Measurements from ENCODE around the gene FAM222A. TPM values are rescaled to one million over a fixed set of nuclear protein-coding genes. Genes with fewer than 3 reads are reported as not detected.

The FAM222A gene
- total and polyA plus RNA-seq, 12 donors = 9.2 to 57.8 (median 25.3) TPM

GRCh38 chr12:109772622-109773321 is 59.1 kb downstream of the FAM222A start:
- no peaks in the 10 kb centered on the region for H3K9me3 ChIP-seq (replicated peaks in 1 of 3)
- peaks cover 0 to 20% of the 10 kb centered on the region in 2 donors for H3K4me1 ChIP-seq (replicated peaks in 1 of 2)
- TF ChIP-seq POLR2A (IDR thresholded peaks at IDR 0.05) (no peak), CTCF (IDR thresholded peaks at IDR 0.05) (no peak)
- H3K36me3 ChIP-seq (replicated peaks in 1 of 2) = no peaks in the 10 kb centered on the region
- H3K27ac ChIP-seq = peak overlapping the region in 2 of 5 donors; percentile 46 to 68
- no peaks in the 10 kb centered on the region for H3K27me3 ChIP-seq
- intact Hi-C loops (cut with DNase I) = loop anchor here (5.0 to 10.0 kb wide), 3 partner anchors 55 to 348 kb away; no protein-coding TSS in a partner anchor
- WGBS, 4 donors = 23 to 38% (median 35%) methylated on average over 10 to 12 of the region's 12 CpGs
- DNase-seq = peak in 5 of 7 donors; percentile 21 to 56 (median 34)
- peak overlapping the region in 1 of 4 donors; percentile 32 for H3K4me3 ChIP-seq

- no peak for TF ChIP-seq CTCF (IDR thresholded peaks at IDR 0.05)
- Histone ChIP-seq H3K4me3 (peak overlapping the region in 1 of 4 donors; percentile 32), H3K36me3 (replicated peaks in 1 of 2) (no peaks in the 10 kb centered on the region), H3K9me3 (replicated peaks in 1 of 3) (no peaks in the 10 kb centered on the region), H3K27ac (peak overlapping the region in 2 of 5 donors; percentile 46 to 68), H3K4me1 (replicated peaks in 1 of 2) (peaks cover 0 to 20% of the 10 kb centered on the region in 2 donors), H3K27me3 (no peaks in the 10 kb centered on the region)
- intact Hi-C loops (cut with DNase I) = loop anchor here (2.0 to 10.0 kb wide), 4 partner anchors 56 to 349 kb away; no protein-coding TSS in a partner anchor
- DNase-seq = peak; percentile 42 to 70 (median 57)
- WGBS, 4 donors = 17 to 25% (median 19%) methylated on average over 18 to 21 of the region's 21 CpGs
These were observed 59.9 kb downstream of the FAM222A start for GRCh38 chr12:109773384-109774011.

- Histone ChIP-seq H3K27ac (no peak overlapping the region), H3K4me1 (replicated peaks in 1 of 2) (peaks cover 0 to 20% of the 10 kb centered on the region in 2 donors), H3K4me3 (no peak overlapping the region), H3K9me3 (replicated peaks in 1 of 3) (no peaks in the 10 kb centered on the region), H3K36me3 (replicated peaks in 1 of 2) (no peaks in the 10 kb centered on the region), H3K27me3 (no peaks in the 10 kb centered on the region)
- peak; percentile 74 to 89 (median 81) for DNase-seq
- intact Hi-C loops (cut with DNase I) = loop anchor here (2.0 to 10.0 kb wide), 4 partner anchors 179 to 351 kb away; no protein-coding TSS in a partner anchor
- 16 to 24% (median 20%) methylated on average over 4 to 10 of the region's 10 CpGs for WGBS, 4 donors
- TF ChIP-seq POLR2A (IDR thresholded peaks at IDR 0.05) (no peak), CTCF (IDR thresholded peaks at IDR 0.05) (peak; percentile 73 to 91 (median 88))
These were observed 61.7 kb downstream of the FAM222A start for GRCh38 chr12:109775172-109775881.

GRCh38 chr12:109776624-109777023 is 63.0 kb downstream of the FAM222A start:
- intact Hi-C loops (cut with DNase I) = loop anchor here (2.0 to 10.0 kb wide), 4 partner anchors 180 to 352 kb away; no protein-coding TSS in a partner anchor
- WGBS, 4 donors = 51 to 67% (median 59%) methylated on average over 9 of the region's 9 CpGs
- Histone ChIP-seq H3K4me3 (no peak overlapping the region), H3K27me3 (no peaks in the 10 kb centered on the region), H3K4me1 (replicated peaks in 1 of 2) (peaks cover 0 to 20% of the 10 kb centered on the region in 2 donors), H3K27ac (no peak overlapping the region), H3K9me3 (replicated peaks in 1 of 3) (no peaks in the 10 kb centered on the region), H3K36me3 (replicated peaks in 1 of 2) (no peaks in the 10 kb centered on the region)
- no peak for DNase-seq
- TF ChIP-seq POLR2A (IDR thresholded peaks at IDR 0.05) (no peak), CTCF (IDR thresholded peaks at IDR 0.05) (no peak)
